Liver (tissue), 9 donors: ENCODE data around the gene SREBF2. TPM values are rescaled to one million over a fixed set of nuclear protein-coding genes. Genes with fewer than 3 reads are reported as not detected.
A peak's percentile ranks its signal among the peaks of the same experiment; 100 is the strongest.

Experiments
- DNase-seq: peaks from one replicate; pipeline ENCODE4 v3.0.0-alpha.2; 2017; ENCODE audit warnings: low spot score
- H3K27ac ChIP-seq, 2 donors: one replicate each; pipeline ENCODE4 v1.7.0; 2013; ENCODE audit warnings: inconsistent platforms in 2 of 2, low read length in 2 of 2, control low read depth in 1 of 2, low read depth in 1 of 2, mild to moderate bottlenecking in 1 of 2
- H3K27me3 ChIP-seq, 4 donors: one replicate each; pipeline versions ENCODE4 v1.6.1 to v1.7.0; 2013; ENCODE audit warnings: low read length in 3 of 4, inconsistent platforms in 1 of 4, mild to moderate bottlenecking in 1 of 4, moderate library complexity in 1 of 4; ENCODE audit not compliant: control insufficient read depth in 4 of 4, insufficient read depth in 4 of 4
- H3K36me3 ChIP-seq, 4 donors: one replicate each; pipeline versions ENCODE4 v1.6.1 to v1.7.0; 2013; ENCODE audit warnings: low read length in 3 of 4, mild to moderate bottlenecking in 3 of 4, low read depth in 1 of 4, moderate library complexity in 1 of 4; ENCODE audit not compliant: control insufficient read depth in 4 of 4, insufficient read depth in 3 of 4
- H3K4me1 ChIP-seq, 4 donors: one replicate each; pipeline versions ENCODE4 v1.6.1 to v1.7.0; 2013; ENCODE audit warnings: low read length in 3 of 4, mild to moderate bottlenecking in 3 of 4, moderate library complexity in 1 of 4; ENCODE audit not compliant: control insufficient read depth in 4 of 4, insufficient read depth in 4 of 4
- H3K4me3 ChIP-seq, 3 donors: one replicate each; pipeline versions ENCODE4 v1.6.1 to v1.7.0; 2013; ENCODE audit warnings: low read length in 3 of 3, control low read depth in 1 of 3, low read depth in 1 of 3, mild to moderate bottlenecking in 1 of 3
- H3K9ac ChIP-seq, 2 donors: one replicate each; pipeline ENCODE4 v1.7.0; 2013; ENCODE audit warnings: low read length in 2 of 2, mild to moderate bottlenecking in 2 of 2, moderate library complexity in 2 of 2, control low read depth in 1 of 2, low read depth in 1 of 2
- H3K9me3 ChIP-seq, 4 donors: one replicate each; pipeline versions ENCODE4 v1.6.1 to v1.7.0; 2013; ENCODE audit warnings: low read length in 3 of 4; ENCODE audit not compliant: control insufficient read depth in 4 of 4
- CTCF ChIP-seq: fragments of 150-350 bp; IDR thresholded peaks from 2 replicates; pipeline ENCODE4 v1.5.1; 2017; ENCODE audit warnings: improper control_type of control experiment, low read depth, low read length; ENCODE audit not compliant: missing input control
- EGR1 ChIP-seq, 2 donors: IDR thresholded peaks; 2 replicates each; pipeline ENCODE4 v1.6.1; 2016 to 2018; ENCODE audit warnings: antibody characterized with exemption in 2 of 2, low read depth in 2 of 2
- FOXA1 ChIP-seq: IDR thresholded peaks from 2 replicates; pipeline ENCODE4 v1.6.1; 2016; ENCODE audit warnings: antibody characterized with exemption
- FOXA2 ChIP-seq: IDR thresholded peaks from 2 replicates; pipeline ENCODE4 v1.6.1; 2016; ENCODE audit warnings: antibody characterized with exemption
- GABPA ChIP-seq, 2 donors: IDR thresholded peaks in 1 of 2; conservative IDR thresholded peaks in 1 of 2; 2 replicates each; pipeline ENCODE4 v1.6.1; 2016; ENCODE audit warnings: antibody characterized with exemption in 2 of 2, mild to moderate bottlenecking in 1 of 2, moderate library complexity in 1 of 2
- HNF4A ChIP-seq, 2 donors: conservative IDR thresholded peaks; 2 replicates each; pipeline ENCODE4 v1.6.1; 2016; ENCODE audit warnings: antibody characterized with exemption in 2 of 2, mild to moderate bottlenecking in 2 of 2
- HNF4G ChIP-seq: IDR thresholded peaks from 2 replicates; pipeline ENCODE4 v1.6.1; 2016; ENCODE audit warnings: antibody characterized with exemption
- JUND ChIP-seq, 2 donors: IDR thresholded peaks; 2 replicates each; pipeline ENCODE4 v1.6.1; 2016; ENCODE audit warnings: antibody characterized with exemption in 2 of 2
- NR2F2 ChIP-seq: IDR thresholded peaks from 2 replicates; pipeline ENCODE4 v1.6.1; 2016; ENCODE audit warnings: antibody characterized with exemption
- RAD21 ChIP-seq, 2 donors: IDR thresholded peaks; 2 replicates each; pipeline ENCODE4 v1.6.1; 2016; ENCODE audit warnings: antibody characterized with exemption in 2 of 2, mild to moderate bottlenecking in 2 of 2
- RXRA ChIP-seq, 2 donors: IDR thresholded peaks; 2 replicates each; pipeline ENCODE4 v1.6.1; 2017 to 2018; ENCODE audit warnings: antibody characterized with exemption in 2 of 2, mild to moderate bottlenecking in 1 of 2
- SP1 ChIP-seq: IDR thresholded peaks from 2 replicates; pipeline ENCODE4 v1.6.1; 2018; ENCODE audit warnings: antibody characterized with exemption, mild to moderate bottlenecking
- TAF1 ChIP-seq: conservative IDR thresholded peaks from 2 replicates; pipeline ENCODE4 v1.6.1; 2016; ENCODE audit warnings: antibody characterized with exemption, mild to moderate bottlenecking
- YY1 ChIP-seq: IDR thresholded peaks from 2 replicates; pipeline ENCODE4 v1.6.1; 2016; ENCODE audit warnings: antibody characterized with exemption, mild to moderate bottlenecking
- WGBS: extraction: QIAGEN DNeasy Blood & Tissue Kit; methylation state at CpG from one replicate; pipeline ENCODE4 v1.1.7; 2013; 5-methylcytosine and 5-hydroxymethylcytosine counted together
- polyA plus RNA-seq, 2 donors: library from polyadenylated mRNA; stranded (reverse) in 1 of 2; unstranded in 1 of 2; fragments of 200-250 nt in 1 of 2; fragments of >200 nt in 1 of 2; fragmentation: Nextera tagmentation in 1 of 2; extraction: Ambion mirVana in 1 of 2; gene quantifications; one replicate each; pipeline versions ENCODE4 v1.2.1 to v1.2.3, GENCODE V29; 2013 to 2015
- total RNA-seq, 2 donors: library from RNA; depleted of rRNA; stranded (reverse); fragments of >200 nt; gene quantifications; one replicate each; pipeline ENCODE4 v1.2.3, GENCODE V29; 2014
- TF ChIP-seq, protein P1 (sequence below): IDR thresholded peaks from 2 replicates; pipeline ENCODE4 v1.6.1; 2016; ENCODE audit warnings: antibody characterized with exemption
- TF ChIP-seq, protein P2 (sequence below): IDR thresholded peaks from 2 replicates; pipeline ENCODE4 v1.6.1; 2016; ENCODE audit warnings: antibody characterized with exemption
- TF ChIP-seq, protein P3 (sequence below): IDR thresholded peaks from 2 replicates; pipeline ENCODE4 v1.6.1; 2016; ENCODE audit warnings: antibody characterized with exemption, mild to moderate bottlenecking
- TF ChIP-seq, protein P4 (sequence below): IDR thresholded peaks from 2 replicates; pipeline ENCODE4 v1.6.1; 2016; ENCODE audit warnings: antibody characterized with exemption
- donor health status: healthy.
- donor health status: healthy.
- donor health status: healthy.
- donor health status: healthy.
- donor health status: healthy.

Gene SREBF2
- total and polyA plus RNA-seq, 4 donors = 18.3 to 69.6 (median 57.3) TPM

DNA sequence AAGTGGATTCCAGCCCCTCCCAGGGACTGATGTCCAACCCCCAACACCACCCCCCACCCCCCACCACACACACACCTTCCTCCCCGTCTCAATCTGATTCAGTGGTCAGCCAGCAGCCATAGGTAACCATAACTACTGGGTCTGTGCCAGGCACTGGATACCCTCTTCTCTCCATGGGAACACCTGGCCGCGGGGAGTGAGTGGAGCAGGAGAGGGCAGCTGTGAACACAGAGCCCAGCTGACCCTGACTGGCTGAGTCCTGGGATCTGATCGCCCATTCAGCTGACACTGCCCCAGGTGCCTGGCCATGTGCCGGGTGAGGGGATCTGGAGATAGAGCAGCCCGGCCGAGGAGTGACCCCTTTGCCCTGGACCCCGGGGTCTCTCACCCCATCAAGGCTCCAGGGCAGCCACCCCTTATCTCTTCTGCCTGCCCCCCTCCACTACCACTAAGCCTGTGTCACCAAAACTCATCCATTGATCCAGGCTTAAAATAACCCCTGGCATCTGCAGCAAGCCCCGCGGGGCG, 84.5 kb downstream of the SREBF2 start:
- Histone ChIP-seq H3K9ac (no peak overlapping the region), H3K27ac (no peak overlapping the region), H3K27me3 (peaks cover 0 to 12% (median 7%) of the 10 kb centered on the region in 4 donors), H3K9me3 (no peaks in the 10 kb centered on the region), H3K36me3 (no peaks in the 10 kb centered on the region), H3K4me3 (no peak overlapping the region), H3K4me1 (peaks cover 0 to 24% (median 11%) of the 10 kb centered on the region in 4 donors)
- TF ChIP-seq CTCF (no peak), GABPA (IDR thresholded peaks at IDR 0.05 in 1 of 2, conservative IDR thresholded peaks at IDR 0.05 in 1 of 2) (no peak), TAF1 (no peak), NR2F2 (no peak), YY1 (no peak), JUND (IDR thresholded peaks at IDR 0.05) (no peak), EGR1 (IDR thresholded peaks at IDR 0.05; ENCODE audit: low read depth in 2 of 2) (no peak), FOXA2 (no peak), RAD21 (IDR thresholded peaks at IDR 0.05) (no peak), HNF4A (conservative IDR thresholded peaks at IDR 0.05) (no peak), HNF4G (no peak), RXRA (IDR thresholded peaks at IDR 0.05) (no peak)
- TF ChIP-seq, protein P1, sequence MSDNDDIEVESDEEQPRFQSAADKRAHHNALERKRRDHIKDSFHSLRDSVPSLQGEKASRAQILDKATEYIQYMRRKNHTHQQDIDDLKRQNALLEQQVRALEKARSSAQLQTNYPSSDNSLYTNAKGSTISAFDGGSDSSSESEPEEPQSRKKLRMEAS = no peak
- TF ChIP-seq, protein P2, sequence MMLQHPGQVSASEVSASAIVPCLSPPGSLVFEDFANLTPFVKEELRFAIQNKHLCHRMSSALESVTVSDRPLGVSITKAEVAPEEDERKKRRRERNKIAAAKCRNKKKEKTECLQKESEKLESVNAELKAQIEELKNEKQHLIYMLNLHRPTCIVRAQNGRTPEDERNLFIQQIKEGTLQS = no peak
- TF ChIP-seq, protein P3, sequence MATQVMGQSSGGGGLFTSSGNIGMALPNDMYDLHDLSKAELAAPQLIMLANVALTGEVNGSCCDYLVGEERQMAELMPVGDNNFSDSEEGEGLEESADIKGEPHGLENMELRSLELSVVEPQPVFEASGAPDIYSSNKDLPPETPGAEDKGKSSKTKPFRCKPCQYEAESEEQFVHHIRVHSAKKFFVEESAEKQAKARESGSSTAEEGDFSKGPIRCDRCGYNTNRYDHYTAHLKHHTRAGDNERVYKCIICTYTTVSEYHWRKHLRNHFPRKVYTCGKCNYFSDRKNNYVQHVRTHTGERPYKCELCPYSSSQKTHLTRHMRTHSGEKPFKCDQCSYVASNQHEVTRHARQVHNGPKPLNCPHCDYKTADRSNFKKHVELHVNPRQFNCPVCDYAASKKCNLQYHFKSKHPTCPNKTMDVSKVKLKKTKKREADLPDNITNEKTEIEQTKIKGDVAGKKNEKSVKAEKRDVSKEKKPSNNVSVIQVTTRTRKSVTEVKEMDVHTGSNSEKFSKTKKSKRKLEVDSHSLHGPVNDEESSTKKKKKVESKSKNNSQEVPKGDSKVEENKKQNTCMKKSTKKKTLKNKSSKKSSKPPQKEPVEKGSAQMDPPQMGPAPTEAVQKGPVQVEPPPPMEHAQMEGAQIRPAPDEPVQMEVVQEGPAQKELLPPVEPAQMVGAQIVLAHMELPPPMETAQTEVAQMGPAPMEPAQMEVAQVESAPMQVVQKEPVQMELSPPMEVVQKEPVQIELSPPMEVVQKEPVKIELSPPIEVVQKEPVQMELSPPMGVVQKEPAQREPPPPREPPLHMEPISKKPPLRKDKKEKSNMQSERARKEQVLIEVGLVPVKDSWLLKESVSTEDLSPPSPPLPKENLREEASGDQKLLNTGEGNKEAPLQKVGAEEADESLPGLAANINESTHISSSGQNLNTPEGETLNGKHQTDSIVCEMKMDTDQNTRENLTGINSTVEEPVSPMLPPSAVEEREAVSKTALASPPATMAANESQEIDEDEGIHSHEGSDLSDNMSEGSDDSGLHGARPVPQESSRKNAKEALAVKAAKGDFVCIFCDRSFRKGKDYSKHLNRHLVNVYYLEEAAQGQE = no peak
- no peak for DNase-seq
- 56% methylated on average over 11 of the region's 11 CpGs for WGBS

GRCh38 chr22:41917903-41918791, 85.2 kb downstream of the SREBF2 start:
- Histone ChIP-seq H3K9ac (no peak overlapping the region), H3K36me3 (no peaks in the 10 kb centered on the region), H3K4me1 (peaks cover 0 to 24% (median 11%) of the 10 kb centered on the region in 4 donors), H3K9me3 (no peaks in the 10 kb centered on the region), H3K27me3 (peaks cover 0 to 11% (median 5%) of the 10 kb centered on the region in 4 donors), H3K27ac (no peak overlapping the region), H3K4me3 (no peak overlapping the region)
- WGBS = 64% methylated on average over 23 of the region's 23 CpGs
- peak; percentile 46 for DNase-seq
- TF ChIP-seq, protein P4, sequence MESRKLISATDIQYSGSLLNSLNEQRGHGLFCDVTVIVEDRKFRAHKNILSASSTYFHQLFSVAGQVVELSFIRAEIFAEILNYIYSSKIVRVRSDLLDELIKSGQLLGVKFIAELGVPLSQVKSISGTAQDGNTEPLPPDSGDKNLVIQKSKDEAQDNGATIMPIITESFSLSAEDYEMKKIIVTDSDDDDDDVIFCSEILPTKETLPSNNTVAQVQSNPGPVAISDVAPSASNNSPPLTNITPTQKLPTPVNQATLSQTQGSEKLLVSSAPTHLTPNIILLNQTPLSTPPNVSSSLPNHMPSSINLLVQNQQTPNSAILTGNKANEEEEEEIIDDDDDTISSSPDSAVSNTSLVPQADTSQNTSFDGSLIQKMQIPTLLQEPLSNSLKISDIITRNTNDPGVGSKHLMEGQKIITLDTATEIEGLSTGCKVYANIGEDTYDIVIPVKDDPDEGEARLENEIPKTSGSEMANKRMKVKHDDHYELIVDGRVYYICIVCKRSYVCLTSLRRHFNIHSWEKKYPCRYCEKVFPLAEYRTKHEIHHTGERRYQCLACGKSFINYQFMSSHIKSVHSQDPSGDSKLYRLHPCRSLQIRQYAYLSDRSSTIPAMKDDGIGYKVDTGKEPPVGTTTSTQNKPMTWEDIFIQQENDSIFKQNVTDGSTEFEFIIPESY = no peak
- TF ChIP-seq, protein P2 = no peak
- TF ChIP-seq TAF1 (no peak), HNF4G (no peak), FOXA1 (no peak), YY1 (no peak), JUND (IDR thresholded peaks at IDR 0.05) (no peak), FOXA2 (no peak), SP1 (no peak), RAD21 (IDR thresholded peaks at IDR 0.05) (no peak), HNF4A (conservative IDR thresholded peaks at IDR 0.05) (no peak), RXRA (IDR thresholded peaks at IDR 0.05) (no peak), GABPA (IDR thresholded peaks at IDR 0.05 in 1 of 2, conservative IDR thresholded peaks at IDR 0.05 in 1 of 2) (no peak)
- TF ChIP-seq, protein P3 = no peak
